Stimulated activated CD8-positive, alpha-beta memory T cell treated with anti-CD3 and anti-CD28 coated beads, Interleukin-4, amount 100 ng/mL, for 4 hours (primary cell): ENCODE results near the gene EML4.
A peak's percentile ranks its signal among the peaks of the same experiment; 100 is the strongest.
"Not testable (repeated sequence)": the region's sequence is repeated elsewhere in the genome, so short reads cannot be mapped to it uniquely, and the experiment has no call there.

ENCODE experiments used
- DNase-seq, 2 donors: peaks; one replicate each; pipeline ENCODE4 v3.0.0-alpha.2; 2020; ENCODE audit warnings: low read depth in 2 of 2, low spot score in 1 of 2

Gene EML4

GRCh38 chr2:42347518-42347917, 178.4 kb downstream of the EML4 start:
- not testable (repeated sequence) for DNase-seq

- DNase-seq: no peak
These were observed 179.1 kb downstream of the EML4 start for GRCh38 chr2:42348113-42348805.

GRCh38 chr2:42350434-42351063, 181.4 kb downstream of the EML4 start:
- DNase-seq: no peak

- DNase-seq: no peak
These were observed 182.7 kb downstream of the EML4 start for GRCh38 chr2:42351864-42352263.

- no peak for DNase-seq
These were observed 184.8 kb downstream of the EML4 start for GRCh38 chr2:42353792-42354429.

GRCh38 chr2:42359304-42359964, 190.3 kb downstream of the EML4 start:
- DNase-seq: no peak

- DNase-seq: no peak
These were observed 190.9 kb downstream of the EML4 start for GRCh38 chr2:42359965-42360483.

GRCh38 chr2:42360493-42360889, 191.3 kb downstream of the EML4 start:
- DNase-seq: no peak

- DNase-seq: peak; percentile 92 to 94
These were observed 192.0 kb downstream of the EML4 start, which contains the start of gene COX7A2L for GRCh38 chr2:42360890-42361727. COX7A2L (minus strand) TSS chr2:42361217; CDS start chr2:42361161, 56 bp downstream.

- DNase-seq: no peak
These were observed 192.7 kb downstream of the EML4 start for GRCh38 chr2:42361728-42362283.

GRCh38 chr2:42363413-42363812, 194.3 kb downstream of the EML4 start:
- DNase-seq: no peak

GRCh38 chr2:42364658-42365057, 195.5 kb downstream of the EML4 start:
- DNase-seq: no peak

GRCh38 chr2:42366411-42366810, 197.3 kb downstream of the EML4 start:
- DNase-seq: no peak

GRCh38 chr2:42367835-42368234, 198.7 kb downstream of the EML4 start:
- no peak for DNase-seq

GRCh38 chr2:42368817-42369531, 199.8 kb downstream of the EML4 start:
- DNase-seq: no peak

- no peak for DNase-seq
These were observed 200.5 kb downstream of the EML4 start for GRCh38 chr2:42369532-42370229.

GRCh38 chr2:42371611-42372473, 202.7 kb downstream of the EML4 start:
- DNase-seq: no peak
